NCI-H2107 (cell line): ENCODE results near the gene PANX3.

Experiments used
- DNase-seq: peaks from one replicate; lab custom pipeline; 2025; lab: John Stamatoyannopoulos, UW

Gene PANX3

DNA sequence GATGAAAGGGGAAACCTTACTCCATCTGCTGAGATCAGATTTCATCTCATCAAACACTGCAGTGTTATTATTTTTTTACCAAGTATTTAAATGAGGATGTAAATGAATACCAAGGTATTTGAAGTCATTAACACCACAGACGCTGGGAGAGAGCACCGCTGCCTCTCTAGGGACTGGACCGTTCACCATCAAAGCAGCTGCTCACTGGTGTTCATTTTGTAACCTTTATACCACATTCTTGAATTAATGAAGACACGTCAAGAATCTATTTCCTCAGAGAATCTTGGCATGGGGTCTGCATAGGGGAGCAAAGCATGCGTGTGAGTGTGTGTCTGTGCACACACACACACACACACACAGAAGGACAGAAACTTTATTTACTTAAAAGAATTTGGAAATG lies 46.7 kb downstream of the PANX3 start:
- DNase-seq, result no peak

- no peak for DNase-seq
These were observed 47.3 kb downstream of the PANX3 start for GRCh38 chr11:124658501-124658900.

DNA sequence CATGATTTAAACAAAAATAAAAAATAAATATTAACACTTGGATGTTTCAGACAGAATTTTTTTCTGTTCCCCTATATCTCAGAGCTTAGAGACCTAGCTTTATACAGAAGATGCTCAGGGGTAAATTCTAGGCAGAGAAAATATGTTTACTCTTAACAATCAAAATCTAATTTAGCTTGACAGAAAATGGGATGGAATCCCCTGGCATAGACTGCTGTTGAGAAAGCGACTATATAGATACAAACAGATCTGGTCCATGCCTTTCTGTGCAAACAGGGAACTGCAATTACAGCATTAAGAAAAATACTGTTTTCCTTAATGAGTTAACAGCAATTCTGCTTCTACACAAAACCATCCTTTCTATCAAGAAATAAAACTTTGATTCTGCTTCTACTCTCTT lies 47.8 kb downstream of the PANX3 start:
- no peak for DNase-seq

- no peak for DNase-seq
These were observed 50.3 kb downstream of the PANX3 start for GRCh38 chr11:124661553-124661952.

DNA sequence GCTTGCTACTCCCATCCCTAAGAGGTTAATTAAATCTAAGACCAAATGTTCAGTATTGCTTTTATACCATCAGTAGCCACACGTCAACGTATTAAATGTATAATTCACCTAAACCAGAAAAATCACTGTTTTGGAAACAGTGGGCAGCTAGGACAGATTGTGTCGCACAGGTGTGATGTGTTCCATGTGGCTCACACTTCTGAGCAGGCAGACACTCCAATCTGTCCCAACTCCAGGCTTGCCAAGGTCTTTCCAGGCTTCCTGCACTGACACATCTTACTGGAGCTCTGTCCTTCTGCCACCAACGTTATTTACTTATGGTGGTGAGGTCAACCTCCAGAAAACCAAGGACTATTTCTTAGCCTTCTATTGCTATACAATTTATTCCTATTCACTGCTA lies 50.9 kb downstream of the PANX3 start:
- DNase-seq, result no peak

DNA sequence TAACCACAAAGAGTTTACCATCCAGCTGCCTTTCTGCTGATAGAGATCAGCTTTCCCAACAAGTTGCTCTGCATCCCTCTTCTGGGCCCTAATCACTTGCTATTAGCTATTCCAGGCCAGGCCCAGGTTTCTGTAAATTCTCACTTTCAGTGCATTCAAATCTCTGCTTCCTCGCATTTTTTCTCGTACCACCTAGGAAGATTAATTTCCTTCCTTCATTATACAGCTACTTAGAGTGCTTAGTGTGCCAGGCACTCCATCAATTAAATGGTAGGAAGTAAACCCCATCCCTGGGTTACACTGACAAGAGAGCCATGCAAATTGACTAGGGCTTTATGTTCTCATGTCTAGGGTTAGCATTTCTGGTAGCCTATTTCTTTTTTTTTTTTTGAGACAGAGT lies 52.6 kb downstream of the PANX3 start:
- DNase-seq, result no peak

DNA sequence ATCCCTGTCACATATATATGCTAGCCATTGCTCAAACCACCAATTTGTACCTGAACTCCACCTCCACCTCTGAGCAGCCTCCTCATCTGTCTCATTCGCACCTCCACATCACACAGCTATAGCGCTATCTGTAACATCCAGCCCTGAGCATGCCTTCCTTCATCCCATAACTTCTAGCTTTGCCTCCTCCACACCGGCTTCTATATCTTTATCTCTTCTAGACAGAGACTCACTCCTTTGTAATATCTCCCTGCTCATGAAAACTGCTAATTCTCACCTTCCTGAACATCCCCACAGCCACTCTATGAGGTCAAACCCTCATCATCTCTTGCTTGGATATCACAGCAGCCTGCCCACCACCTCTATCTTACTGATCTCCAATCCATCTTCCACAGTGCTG lies 56.4 kb downstream of the PANX3 start:
- no peak for DNase-seq

GRCh38 chr11:124669193-124669592 lies 58.0 kb downstream of the PANX3 start:
- no peak for DNase-seq
